GM12801 (cell line): ENCODE measurements around the gene ZNF878.

Experiments used
- CTCF ChIP-seq: IDR thresholded peaks from one replicate; pipeline ENCODE4 v1.5.1; 2011; ENCODE audit warnings: control low read depth; ENCODE audit not compliant: insufficient read length; ENCODE audit errors: extremely low read depth

Gene ZNF878

GRCh38 chr19:12085074-12085818, 32.5 kb upstream of the ZNF878 start:
- no peak for TF ChIP-seq CTCF

GRCh38 chr19:12077375-12077774, 24.6 kb upstream of the ZNF878 start:
- TF ChIP-seq CTCF: no peak

- no peak for TF ChIP-seq CTCF
These were observed 22.9 kb upstream of the ZNF878 start for GRCh38 chr19:12075538-12076139.

GRCh38 chr19:12064590-12065538, 12.1 kb upstream of the ZNF878 start, which contains the start of gene ZNF844:
ZNF844 (plus strand) TSS chr19:12064731; CDS start chr19:12064874, 143 bp downstream.
- TF ChIP-seq CTCF: no peak

- no peak for TF ChIP-seq CTCF
These were observed 3.0 kb upstream of the ZNF878 start for GRCh38 chr19:12055784-12056183.

- no peak for TF ChIP-seq CTCF
These were observed 667 bp downstream of the ZNF878 start for GRCh38 chr19:12052091-12052496.

- no peak for TF ChIP-seq CTCF
These were observed 4.9 kb downstream of the ZNF878 start for GRCh38 chr19:12047868-12048267.
